Activated naive CD4-positive, alpha-beta T cell treated with anti-CD3 and anti-CD28 coated beads, Interleukin-2, amount 50 U/mL, for 72 hours (primary cell): ENCODE results near the gene PTPRB. TPM values are rescaled to one million over a fixed set of nuclear protein-coding genes. Genes with fewer than 3 reads are reported as not detected.

ENCODE experiments used
- ATAC-seq, 2 donors: fragments of 150-1000 bp; cut with Tn5 transposase; 2 replicates each; pipeline ENCODE4 v1.10.0; 2021; ENCODE audit warnings: mild to moderate bottlenecking in 2 of 2, moderate library complexity in 2 of 2
- DNase-seq, 2 donors: peaks; one replicate each; pipeline ENCODE4 v3.0.0; 2021 to 2022; ENCODE audit warnings: low spot score in 2 of 2
- H3K27ac Mint-ChIP-seq, 2 donors: one replicate each; pipeline ENCODE4 v1.8.0; 2022; ENCODE audit warnings: mild to moderate bottlenecking in 2 of 2, mixed read lengths in 2 of 2
- H3K36me3 Mint-ChIP-seq, 2 donors: one replicate each; pipeline ENCODE4 v1.8.0; 2022; ENCODE audit warnings: mixed read lengths in 2 of 2
- H3K9me3 Mint-ChIP-seq, 2 donors: one replicate each; pipeline ENCODE4 v1.8.0; 2022; ENCODE audit warnings: mixed read lengths in 2 of 2
- total RNA-seq, 2 donors: library from RNA; stranded (reverse); gene quantifications; one replicate each; pipeline ENCODE4 v1.2.3, GENCODE V29; 2022

Gene PTPRB
- total RNA-seq = not detected

- no peaks in the 10 kb centered on the region for H3K9me3 Mint-ChIP-seq
- no peaks in the 10 kb centered on the region for H3K36me3 Mint-ChIP-seq
- DNase-seq (no peak), ATAC-seq (no peak)
- H3K27ac Mint-ChIP-seq = no peak within 1 kb of the TSS
Measured at GRCh38 chr12:70637303-70638085, at the start of gene PTPRB. Gene PTPRB (minus strand): TSS chr12:70637429. CDS start chr12:70637395, 34 bp downstream.

- Mint-ChIP-seq H3K27ac (no peak overlapping the region), H3K9me3 (no peaks in the 10 kb centered on the region), H3K36me3 (no peaks in the 10 kb centered on the region)
- DNase-seq (no peak), ATAC-seq (no peak)
Measured at GRCh38 chr12:70686907-70687306, 49.7 kb upstream of the PTPRB start.

- no peak for DNase-seq
- no peak overlapping the region for H3K27ac Mint-ChIP-seq
- no peaks in the 10 kb centered on the region for H3K36me3 Mint-ChIP-seq
- H3K9me3 Mint-ChIP-seq = no peaks in the 10 kb centered on the region
- ATAC-seq = no peak
Measured at GRCh38 chr12:70686299-70686698, 49.1 kb upstream of the PTPRB start.

- H3K27ac Mint-ChIP-seq = no peak overlapping the region
- ATAC-seq (no peak), DNase-seq (no peak)
- H3K9me3 Mint-ChIP-seq = no peaks in the 10 kb centered on the region
- no peaks in the 10 kb centered on the region for H3K36me3 Mint-ChIP-seq
Measured at GRCh38 chr12:70683976-70684375, 46.7 kb upstream of the PTPRB start.

- Mint-ChIP-seq H3K36me3 (no peaks in the 10 kb centered on the region), H3K9me3 (peaks cover 0 to 4% of the 10 kb centered on the region in 2 donors), H3K27ac (no peak overlapping the region)
- ATAC-seq (no peak), DNase-seq (no peak)
Measured at GRCh38 chr12:70671698-70672097, 34.5 kb upstream of the PTPRB start.

- no peaks in the 10 kb centered on the region for H3K36me3 Mint-ChIP-seq
- peaks cover 0 to 2% of the 10 kb centered on the region in 2 donors for H3K9me3 Mint-ChIP-seq
- DNase-seq = no peak
- no peak for ATAC-seq
- no peak overlapping the region for H3K27ac Mint-ChIP-seq
Measured at GRCh38 chr12:70670948-70671347, 33.7 kb upstream of the PTPRB start.

GRCh38 chr12:70667253-70667652 is 30.0 kb upstream of the PTPRB start:
- Mint-ChIP-seq H3K27ac (no peak overlapping the region), H3K9me3 (no peaks in the 10 kb centered on the region), H3K36me3 (no peaks in the 10 kb centered on the region)
- ATAC-seq (no peak), DNase-seq (no peak)

GRCh38 chr12:70666364-70666763 is 29.1 kb upstream of the PTPRB start:
- Mint-ChIP-seq H3K27ac (no peak overlapping the region), H3K9me3 (no peaks in the 10 kb centered on the region), H3K36me3 (no peaks in the 10 kb centered on the region)
- ATAC-seq (no peak), DNase-seq (no peak)

- no peaks in the 10 kb centered on the region for H3K36me3 Mint-ChIP-seq
- no peaks in the 10 kb centered on the region for H3K9me3 Mint-ChIP-seq
- ATAC-seq (no peak), DNase-seq (no peak)
- H3K27ac Mint-ChIP-seq = no peak overlapping the region
Measured at GRCh38 chr12:70664465-70664881, 27.2 kb upstream of the PTPRB start.

GRCh38 chr12:70663838-70664237 is 26.6 kb upstream of the PTPRB start:
- H3K27ac Mint-ChIP-seq = no peak overlapping the region
- no peaks in the 10 kb centered on the region for H3K36me3 Mint-ChIP-seq
- DNase-seq (no peak), ATAC-seq (no peak)
- H3K9me3 Mint-ChIP-seq = no peaks in the 10 kb centered on the region

- ATAC-seq = no peak
Measured at GRCh38 chr12:70661466-70662161, 24.4 kb upstream of the PTPRB start.

GRCh38 chr12:70660620-70661219 is 23.5 kb upstream of the PTPRB start:
- H3K36me3 Mint-ChIP-seq = no peaks in the 10 kb centered on the region
- no peak overlapping the region for H3K27ac Mint-ChIP-seq
- no peak for DNase-seq
- H3K9me3 Mint-ChIP-seq = no peaks in the 10 kb centered on the region
- ATAC-seq = no peak

More at GRCh38 chr12:70661466-70662161, 24.4 kb upstream of the PTPRB start:
- H3K36me3 Mint-ChIP-seq = no peaks in the 10 kb centered on the region
- DNase-seq = no peak
- H3K9me3 Mint-ChIP-seq = no peaks in the 10 kb centered on the region
- H3K27ac Mint-ChIP-seq = no peak overlapping the region

- no peak overlapping the region for H3K27ac Mint-ChIP-seq
- no peak for DNase-seq
- no peak for ATAC-seq
- H3K36me3 Mint-ChIP-seq = no peaks in the 10 kb centered on the region
- H3K9me3 Mint-ChIP-seq = no peaks in the 10 kb centered on the region
Measured at GRCh38 chr12:70660002-70660604, 22.9 kb upstream of the PTPRB start.

GRCh38 chr12:70659077-70659606 is 21.9 kb upstream of the PTPRB start:
- no peak overlapping the region for H3K27ac Mint-ChIP-seq
- no peaks in the 10 kb centered on the region for H3K9me3 Mint-ChIP-seq
- DNase-seq (no peak), ATAC-seq (no peak)
- no peaks in the 10 kb centered on the region for H3K36me3 Mint-ChIP-seq

- ATAC-seq = no peak
- Mint-ChIP-seq H3K36me3 (no peaks in the 10 kb centered on the region), H3K9me3 (no peaks in the 10 kb centered on the region), H3K27ac (no peak overlapping the region)
- DNase-seq = no peak
Measured at GRCh38 chr12:70657616-70658286, 20.5 kb upstream of the PTPRB start.

- H3K27ac Mint-ChIP-seq = no peak overlapping the region
- DNase-seq = no peak
- H3K9me3 Mint-ChIP-seq = no peaks in the 10 kb centered on the region
- ATAC-seq = no peak
- H3K36me3 Mint-ChIP-seq = no peaks in the 10 kb centered on the region
Measured at GRCh38 chr12:70652451-70652850, 15.2 kb upstream of the PTPRB start.
